SK-N-SH (cell line): ENCODE results near the gene RALGDS.

ENCODE experiments used
- FOXM1 ChIP-seq: IDR thresholded peaks from 2 replicates; pipeline ENCODE4 v1.4.0; 2012; ENCODE audit warnings: low read depth, mild to moderate bottlenecking
- GATA2 ChIP-seq: sonication (generic); formaldehyde crosslinking; IDR thresholded peaks from 2 replicates; pipeline ENCODE4 v1.5.0; 2020; ENCODE audit warnings: mild to moderate bottlenecking, missing genetic modification reagents
- MXI1 ChIP-seq: IDR thresholded peaks from 2 replicates; pipeline ENCODE4 v1.6.1; 2012; ENCODE audit warnings: mild to moderate bottlenecking, low read depth, low read length, improper control_type of control experiment
- NRF1 ChIP-seq: IDR thresholded peaks from 2 replicates; pipeline ENCODE4 v1.6.1; 2012; ENCODE audit warnings: low read depth, mild to moderate bottlenecking, low read length
- RCOR1 ChIP-seq: fragments of 150-350 bp; IDR thresholded peaks from 2 replicates; pipeline ENCODE4 v1.6.1; 2017; ENCODE audit warnings: antibody characterized with exemption, low read length
- RXRA ChIP-seq: IDR thresholded peaks from 2 replicates; pipeline ENCODE4 v1.4.0; 2012; ENCODE audit warnings: low read depth, mild to moderate bottlenecking, borderline replicate concordance
- TEAD4 ChIP-seq: IDR thresholded peaks from 2 replicates; pipeline ENCODE4 v1.4.0; 2012; ENCODE audit warnings: mild to moderate bottlenecking, borderline replicate concordance; ENCODE audit not compliant: insufficient read depth
- TF ChIP-seq, protein P1 (sequence below): fragments of 200-600 bp; sonication (generic); IDR thresholded peaks from 2 replicates; pipeline ENCODE4 v1.6.1; 2017; ENCODE audit warnings: antibody characterized with exemption, mild to moderate bottlenecking, moderate library complexity
- TF ChIP-seq, protein P2 (sequence below): IDR thresholded peaks from 2 replicates; pipeline ENCODE4 v1.4.0; 2012; ENCODE audit warnings: low read depth

DNA sequence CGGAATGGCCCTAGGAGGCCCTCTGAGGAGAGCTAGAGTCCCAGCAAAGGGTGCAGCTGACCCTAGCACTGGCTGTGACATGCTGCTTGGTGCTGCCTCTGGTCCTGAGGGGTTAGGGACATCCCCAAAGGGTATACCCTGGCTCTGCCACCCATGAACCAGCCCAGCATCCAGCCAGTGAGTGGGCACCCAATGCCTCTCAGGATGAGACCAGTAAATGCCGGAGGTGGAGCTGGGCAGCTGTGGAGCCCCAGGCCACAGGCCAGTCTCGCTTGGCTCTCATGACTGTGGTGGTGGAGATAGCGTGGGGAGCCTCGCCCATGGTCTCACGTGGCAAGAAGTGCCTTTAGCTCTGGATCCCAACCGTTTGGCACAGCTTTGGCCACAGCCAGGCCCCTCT, 63.0 kb downstream of the RALGDS start:
- TF ChIP-seq, protein P1, sequence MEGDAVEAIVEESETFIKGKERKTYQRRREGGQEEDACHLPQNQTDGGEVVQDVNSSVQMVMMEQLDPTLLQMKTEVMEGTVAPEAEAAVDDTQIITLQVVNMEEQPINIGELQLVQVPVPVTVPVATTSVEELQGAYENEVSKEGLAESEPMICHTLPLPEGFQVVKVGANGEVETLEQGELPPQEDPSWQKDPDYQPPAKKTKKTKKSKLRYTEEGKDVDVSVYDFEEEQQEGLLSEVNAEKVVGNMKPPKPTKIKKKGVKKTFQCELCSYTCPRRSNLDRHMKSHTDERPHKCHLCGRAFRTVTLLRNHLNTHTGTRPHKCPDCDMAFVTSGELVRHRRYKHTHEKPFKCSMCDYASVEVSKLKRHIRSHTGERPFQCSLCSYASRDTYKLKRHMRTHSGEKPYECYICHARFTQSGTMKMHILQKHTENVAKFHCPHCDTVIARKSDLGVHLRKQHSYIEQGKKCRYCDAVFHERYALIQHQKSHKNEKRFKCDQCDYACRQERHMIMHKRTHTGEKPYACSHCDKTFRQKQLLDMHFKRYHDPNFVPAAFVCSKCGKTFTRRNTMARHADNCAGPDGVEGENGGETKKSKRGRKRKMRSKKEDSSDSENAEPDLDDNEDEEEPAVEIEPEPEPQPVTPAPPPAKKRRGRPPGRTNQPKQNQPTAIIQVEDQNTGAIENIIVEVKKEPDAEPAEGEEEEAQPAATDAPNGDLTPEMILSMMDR = no peak
- TF ChIP-seq MXI1 (no peak), TEAD4 (no peak), FOXM1 (no peak), GATA2 (CRISPR knock-in tag) (no peak), NRF1 (no peak), RXRA (no peak), RCOR1 (no peak)
- TF ChIP-seq, protein P2, sequence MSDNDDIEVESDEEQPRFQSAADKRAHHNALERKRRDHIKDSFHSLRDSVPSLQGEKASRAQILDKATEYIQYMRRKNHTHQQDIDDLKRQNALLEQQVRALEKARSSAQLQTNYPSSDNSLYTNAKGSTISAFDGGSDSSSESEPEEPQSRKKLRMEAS = no peak
